Endothelial cell of umbilical vein (primary cell): Measurements from ENCODE around the gene LIN7A. TPM values are rescaled to one million over a fixed set of nuclear protein-coding genes. Genes with fewer than 3 reads are reported as not detected.

Experiments
- BruUV-seq: library from RNA; stranded (reverse); fragments of 400-500 nt; replicated peaks from 2 replicates; lab custom pipeline; 2021; lab: Mats Ljungman, UMichigan
- CTCF ChIA-PET: fragments of 300-600, 350-600 bp; sonication (Branson Sonifier 250); formaldehyde crosslinking; loops from one replicate; lab custom pipeline; 2021; ENCODE audit warnings: antibody characterized with exemption, inconsistent platforms; lab: Charles Lee
- POLR2A ChIA-PET: fragments of 300-600, 350-600 bp; sonication (Branson Sonifier 250); formaldehyde crosslinking; loops from one replicate; lab custom pipeline; 2021; ENCODE audit warnings: antibody characterized with exemption, inconsistent platforms; lab: Charles Lee
- DNase-seq: peaks from one replicate; pipeline ENCODE4 v3.0.0-alpha.2; 2011; ENCODE audit warnings: low read depth, low spot score
- FAIRE-seq: peaks from 2 replicates; lab custom pipeline; 2011; peaks lifted over from hg19 to GRCh38; lab: Jason Lieb, UNC
- H2AFZ ChIP-seq: 2 replicates; pipeline ENCODE4 v1.6.0; 2012; ENCODE audit warnings: low read depth, low read length, control low read depth, inconsistent platforms
- H3K27ac ChIP-seq: 2 replicates; pipeline ENCODE4 v1.5.1; 2011; ENCODE audit warnings: low read depth, mild to moderate bottlenecking, control low read depth, low read length, moderate library complexity; ENCODE audit not compliant: insufficient read depth
- H3K27me3 ChIP-seq, 2 experiments: 2 replicates each; pipeline versions ENCODE4 v1.6.0 to v1.6.1; 2011; ENCODE audit warnings: low read length in 2 of 2, mixed read lengths in 1 of 2; ENCODE audit not compliant: control insufficient read depth in 2 of 2, insufficient read depth in 2 of 2
- H3K36me3 ChIP-seq, 2 experiments: 2 replicates in 1 of 2; 3 replicates in 1 of 2; pipeline ENCODE4 v1.5.1; 2011; ENCODE audit warnings: low read length in 2 of 2, mild to moderate bottlenecking in 1 of 2, moderate library complexity in 1 of 2; ENCODE audit not compliant: control insufficient read depth in 2 of 2, insufficient read depth in 2 of 2; ENCODE audit errors: extremely low read depth in 1 of 2
- H3K4me1 ChIP-seq: 3 replicates; pipeline ENCODE4 v1.5.1; 2011; ENCODE audit warnings: mild to moderate bottlenecking, low read length; ENCODE audit not compliant: control insufficient read depth, insufficient read depth; ENCODE audit errors: extremely low read depth
- H3K4me2 ChIP-seq: 2 replicates; pipeline ENCODE4 v1.6.1; 2011; ENCODE audit warnings: low read length, control low read depth, mixed read lengths; ENCODE audit not compliant: insufficient read depth
- H3K4me3 ChIP-seq, 3 experiments: fragments of 200-600 bp in 1 of 3; sonication (generic), shearing (Covaris generic) in 1 of 3; replicated peaks in 1 of 3; 2 replicates each; pipeline ENCODE4 v1.5.1; 2011 to 2016; ENCODE audit warnings: control low read depth in 3 of 3, low read length in 3 of 3, mild to moderate bottlenecking in 2 of 3, inconsistent platforms in 1 of 3, low read depth in 1 of 3, moderate library complexity in 1 of 3; ENCODE audit not compliant: insufficient read depth in 1 of 3
- H3K79me2 ChIP-seq: 2 replicates; pipeline ENCODE4 v1.6.0; 2012; ENCODE audit warnings: low read length, inconsistent platforms; ENCODE audit not compliant: control insufficient read depth, insufficient read depth
- H3K9ac ChIP-seq: replicated peaks from 2 replicates; pipeline ENCODE3; 2011; ENCODE audit warnings: low read length, control low read depth; ENCODE audit not compliant: insufficient read depth; ENCODE audit errors: extremely low read depth
- H3K9me1 ChIP-seq: replicated peaks from 3 replicates; pipeline ENCODE4 v1.6.0; 2011; ENCODE audit warnings: mild to moderate bottlenecking, low read length; ENCODE audit not compliant: control insufficient read depth, insufficient read depth; ENCODE audit errors: extremely low read depth
- H3K9me3 ChIP-seq: replicated peaks from 2 replicates; pipeline ENCODE4 v1.5.1; 2012; ENCODE audit warnings: low read length, inconsistent platforms; ENCODE audit not compliant: control insufficient read depth, insufficient read depth
- H4K20me1 ChIP-seq: replicated peaks from 2 replicates; pipeline ENCODE3; 2011; ENCODE audit warnings: mild to moderate bottlenecking, low read length; ENCODE audit not compliant: control insufficient read depth, insufficient read depth; ENCODE audit errors: extremely low read depth
- GATA2 ChIP-seq: IDR thresholded peaks from 2 replicates; pipeline ENCODE4 v1.7.0; 2011; ENCODE audit warnings: low read depth, mild to moderate bottlenecking, moderate library complexity, mixed read lengths, low read length; ENCODE audit not compliant: insufficient read length, insufficient read depth
- MYC ChIP-seq: IDR thresholded peaks from one replicate; pipeline ENCODE4 v1.6.1; 2011; ENCODE audit warnings: mild to moderate bottlenecking, low read depth, low read length
- POLR2A ChIP-seq: IDR thresholded peaks from 2 replicates; pipeline ENCODE4 v1.6.1; 2012; ENCODE audit warnings: low read depth, mild to moderate bottlenecking, control low read depth, low read length
- POLR2AphosphoS5 ChIP-seq: IDR thresholded peaks from 2 replicates; pipeline ENCODE4 v1.6.1; 2012; ENCODE audit warnings: low read depth, mild to moderate bottlenecking, control low read depth, low read length, moderate library complexity; ENCODE audit not compliant: insufficient read depth
- dilution Hi-C: fragments of 300-500 bp; cut with MboI; formaldehyde crosslinking; loops from one replicate; pipeline ENCODE4 v1.15.0; 2019; ENCODE audit warnings: low sequenced_read_pairs; ENCODE audit not compliant: extremely low pct_ligation_motif_present
- intact Hi-C: fragments of 100-400 bp; cut with micrococcal nuclease; formaldehyde crosslinking; loops from one replicate; pipeline ENCODE4 v1.10.0; 2022
- polyA plus RNA-seq, 4 experiments: library from polyadenylated mRNA; depleted of rRNA in 3 of 4; stranded (reverse) in 3 of 4; unstranded in 1 of 4; fragments of >200 nt; gene quantifications; 2 replicates each; pipeline versions ENCODE4 v1.2.1 to v1.2.3, GENCODE V29; 2011 to 2012; ENCODE audit warnings: missing spikeins in 1 of 4
- total RNA-seq: library from RNA; stranded (reverse); gene quantifications from 2 replicates; pipeline ENCODE4 v1.2.3, GENCODE V29; 2021
- TF ChIP-seq, protein P1 (sequence below), 2 donors: IDR thresholded peaks; 1 replicate in 1 of 2; 2 replicates in 1 of 2; pipeline ENCODE4 v1.5.1; 2011; ENCODE audit warnings: low read length in 2 of 2, mild to moderate bottlenecking in 2 of 2, moderate library complexity in 2 of 2, control low read depth in 1 of 2, inconsistent platforms in 1 of 2, low read depth in 1 of 2; ENCODE audit not compliant: insufficient read depth in 1 of 2; ENCODE audit errors: extremely low read depth in 1 of 2

The LIN7A gene
- total and polyA plus RNA-seq, 2 donors (not counting 3 experiments of a cell fraction or from before 2014, with no cell fraction given), result 1.6 to 4.3 TPM

DNA sequence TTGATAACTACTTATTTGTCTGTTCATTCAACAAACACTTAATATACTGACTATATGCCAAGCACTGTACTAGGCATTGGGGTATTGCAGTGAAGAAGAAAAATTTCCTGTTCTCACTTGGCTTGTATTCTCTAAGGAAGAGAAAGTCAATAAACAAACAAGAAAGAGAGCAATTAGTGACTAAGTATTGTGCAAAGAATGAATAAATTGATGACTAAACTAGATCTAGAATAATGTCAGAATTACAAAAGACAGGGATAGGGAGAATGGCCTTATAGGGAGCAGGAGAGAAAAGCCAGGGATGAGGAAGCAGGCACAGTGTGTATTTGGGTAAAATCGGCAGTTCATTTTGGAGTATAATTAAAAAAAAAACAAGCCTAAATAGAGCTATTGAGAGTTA, 4.2 kb upstream of the LIN7A start:
- Histone ChIP-seq H4K20me1 (no peaks in the 10 kb centered on the region), H3K4me3 (no peak overlapping the region), H3K9me1 (no peaks in the 10 kb centered on the region), H3K36me3 (no peaks in the 10 kb centered on the region), H3K4me1 (peaks cover 2% of the 10 kb centered on the region), H3K27me3 (no peaks in the 10 kb centered on the region), H3K4me2 (no peak overlapping the region), H2AFZ (no peak overlapping the region), H3K9ac (no peak overlapping the region), H3K9me3 (no peaks in the 10 kb centered on the region), H3K27ac (no peak overlapping the region), H3K79me2 (no peaks in the 10 kb centered on the region)
- dilution Hi-C loops, result no loop called here
- no peak for FAIRE-seq
- DNase-seq, result no peak
- ChIA-PET POLR2A (no interaction called here), CTCF (interaction anchor here (1.1 kb wide), 1 partner anchor 316 kb away, joined by 3 read pairs; no protein-coding TSS in a partner anchor)
- intact Hi-C loops, result loop anchor here (10.0 kb wide), 1 partner anchor 467 kb away; no protein-coding TSS in a partner anchor
- TF ChIP-seq POLR2A, result no peak
- TF ChIP-seq POLR2AphosphoS5, result no peak
- no peak for TF ChIP-seq MYC
- TF ChIP-seq, protein P1, sequence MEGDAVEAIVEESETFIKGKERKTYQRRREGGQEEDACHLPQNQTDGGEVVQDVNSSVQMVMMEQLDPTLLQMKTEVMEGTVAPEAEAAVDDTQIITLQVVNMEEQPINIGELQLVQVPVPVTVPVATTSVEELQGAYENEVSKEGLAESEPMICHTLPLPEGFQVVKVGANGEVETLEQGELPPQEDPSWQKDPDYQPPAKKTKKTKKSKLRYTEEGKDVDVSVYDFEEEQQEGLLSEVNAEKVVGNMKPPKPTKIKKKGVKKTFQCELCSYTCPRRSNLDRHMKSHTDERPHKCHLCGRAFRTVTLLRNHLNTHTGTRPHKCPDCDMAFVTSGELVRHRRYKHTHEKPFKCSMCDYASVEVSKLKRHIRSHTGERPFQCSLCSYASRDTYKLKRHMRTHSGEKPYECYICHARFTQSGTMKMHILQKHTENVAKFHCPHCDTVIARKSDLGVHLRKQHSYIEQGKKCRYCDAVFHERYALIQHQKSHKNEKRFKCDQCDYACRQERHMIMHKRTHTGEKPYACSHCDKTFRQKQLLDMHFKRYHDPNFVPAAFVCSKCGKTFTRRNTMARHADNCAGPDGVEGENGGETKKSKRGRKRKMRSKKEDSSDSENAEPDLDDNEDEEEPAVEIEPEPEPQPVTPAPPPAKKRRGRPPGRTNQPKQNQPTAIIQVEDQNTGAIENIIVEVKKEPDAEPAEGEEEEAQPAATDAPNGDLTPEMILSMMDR (IDR thresholded peaks at IDR 0.05; ENCODE audit: extremely low read depth in 1 of 2, insufficient read depth in 1 of 2, low read depth in 1 of 2, low read length in 2 of 2), result no peak
- TF ChIP-seq GATA2, result no peak
- BruUV-seq, result no TSS peak
